Duodenal mucosa (tissue), 2 donors: ENCODE results near the gene IL4I1.
"Not testable (repeated sequence)": the region's sequence is repeated elsewhere in the genome, so short reads cannot be mapped to it uniquely, and the experiment has no call there.

Experiments used
- H3K27ac ChIP-seq: one replicate; pipeline ENCODE4 v1.7.0; 2013; ENCODE audit warnings: low read depth, low read length
- H3K27me3 ChIP-seq, 2 donors: one replicate each; pipeline ENCODE4 v1.7.0; 2013; ENCODE audit warnings: low read length in 2 of 2, control low read depth in 1 of 2; ENCODE audit not compliant: insufficient read depth in 2 of 2, control insufficient read depth in 1 of 2
- H3K36me3 ChIP-seq, 2 donors: one replicate each; pipeline ENCODE4 v1.7.0; 2013; ENCODE audit warnings: low read length in 2 of 2, control low read depth in 1 of 2; ENCODE audit not compliant: insufficient read depth in 2 of 2, control insufficient read depth in 1 of 2
- H3K4me1 ChIP-seq, 2 donors: one replicate each; pipeline ENCODE4 v1.7.0; 2013; ENCODE audit warnings: low read length in 2 of 2, control low read depth in 1 of 2; ENCODE audit not compliant: insufficient read depth in 2 of 2, control insufficient read depth in 1 of 2
- H3K4me3 ChIP-seq, 2 donors: one replicate each; pipeline ENCODE4 v1.7.0; 2013; ENCODE audit warnings: low read length in 2 of 2, low read depth in 1 of 2
- H3K9ac ChIP-seq, 2 donors: one replicate each; pipeline ENCODE4 v1.7.0; 2013; ENCODE audit warnings: low read length in 2 of 2, low read depth in 1 of 2
- H3K9me3 ChIP-seq, 2 donors: one replicate each; pipeline ENCODE4 v1.7.0; 2013; ENCODE audit warnings: low read length in 2 of 2, control low read depth in 1 of 2; ENCODE audit not compliant: control insufficient read depth in 1 of 2

IL4I1 gene

GRCh38 chr19:49932041-49932451 lies 35.4 kb upstream of the IL4I1 start:
- H3K4me3 ChIP-seq: no peak overlapping the region
- H3K4me1 ChIP-seq: peaks cover 11% of the 10 kb centered on the region in 2 donors
- no peaks in the 10 kb centered on the region for H3K9me3 ChIP-seq
- peaks cover 6 to 12% of the 10 kb centered on the region in 2 donors for H3K36me3 ChIP-seq
- H3K27me3 ChIP-seq: no peaks in the 10 kb centered on the region
- H3K9ac ChIP-seq: no peak overlapping the region
- no peak overlapping the region for H3K27ac ChIP-seq

- Histone ChIP-seq H3K9me3 (no peaks in the 10 kb centered on the region), H3K27ac (no peak overlapping the region), H3K4me3 (no peak overlapping the region), H3K27me3 (no peaks in the 10 kb centered on the region), H3K36me3 (peaks cover 9 to 18% of the 10 kb centered on the region in 2 donors), H3K9ac (no peak overlapping the region), H3K4me1 (peaks cover 11 to 13% of the 10 kb centered on the region in 2 donors)
These were observed 34.8 kb upstream of the IL4I1 start for GRCh38 chr19:49931293-49932040.

GRCh38 chr19:49930483-49931011 lies 33.9 kb upstream of the IL4I1 start:
- H3K27ac ChIP-seq: no peak overlapping the region
- H3K4me3 ChIP-seq: peak overlapping the region; percentile 83 to 98
- peaks cover 11 to 13% of the 10 kb centered on the region in 2 donors for H3K4me1 ChIP-seq
- peaks cover 12 to 23% of the 10 kb centered on the region in 2 donors for H3K36me3 ChIP-seq
- no peak overlapping the region for H3K9ac ChIP-seq
- no peaks in the 10 kb centered on the region for H3K9me3 ChIP-seq
- H3K27me3 ChIP-seq: no peaks in the 10 kb centered on the region

GRCh38 chr19:49929611-49930482 lies 33.2 kb upstream of the IL4I1 start:
- peaks cover 11 to 13% of the 10 kb centered on the region in 2 donors for H3K4me1 ChIP-seq
- H3K9ac ChIP-seq: peak overlapping the region; percentile 81 to 98
- no peaks in the 10 kb centered on the region for H3K9me3 ChIP-seq
- H3K27me3 ChIP-seq: no peaks in the 10 kb centered on the region
- H3K27ac ChIP-seq: peak overlapping the region; percentile 90
- peaks cover 16 to 26% of the 10 kb centered on the region in 2 donors for H3K36me3 ChIP-seq
- peak overlapping the region; percentile 83 to 98 for H3K4me3 ChIP-seq

- H3K36me3 ChIP-seq: peaks cover 16 to 33% of the 10 kb centered on the region in 2 donors
These were observed 32.5 kb upstream of the IL4I1 start, which contains the start of the genes ATF5 and NUP62 for GRCh38 chr19:49929121-49929610. Gene ATF5 (plus strand): TSS chr19:49929205. CDS start chr19:49930851, 1,646 bp downstream. Gene NUP62 (minus strand): TSS chr19:49929504. CDS start chr19:49909807, 19,697 bp downstream.

GRCh38 chr19:49927526-49928264 lies 31.0 kb upstream of the IL4I1 start:
- Histone ChIP-seq H3K9me3 (no peaks in the 10 kb centered on the region), H3K36me3 (peaks cover 23 to 47% of the 10 kb centered on the region in 2 donors), H3K27me3 (no peaks in the 10 kb centered on the region), H3K27ac (no peak overlapping the region), H3K4me1 (peaks cover 11 to 13% of the 10 kb centered on the region in 2 donors), H3K4me3 (peak overlapping the region; percentile 46 to 98), H3K9ac (peak overlapping the region; percentile 27 to 49)

More at GRCh38 chr19:49929121-49929610, 32.5 kb upstream of the IL4I1 start, which contains the start of the genes ATF5 and NUP62:
- Histone ChIP-seq H3K4me3 (peak within 1 kb of the TSS; percentile 83 to 98), H3K9me3 (no peaks in the 10 kb centered on the region), H3K27ac (peak within 1 kb of the TSS; percentile 90), H3K4me1 (peaks cover 11 to 13% of the 10 kb centered on the region in 2 donors), H3K9ac (peak within 1 kb of the TSS; percentile 81 to 98), H3K27me3 (no peaks in the 10 kb centered on the region)

- no peak overlapping the region for H3K27ac ChIP-seq
- H3K9me3 ChIP-seq: no peaks in the 10 kb centered on the region
- no peak overlapping the region for H3K4me3 ChIP-seq
- H3K36me3 ChIP-seq: peaks cover 26 to 57% of the 10 kb centered on the region in 2 donors
- no peak overlapping the region for H3K9ac ChIP-seq
- H3K27me3 ChIP-seq: no peaks in the 10 kb centered on the region
- peaks cover 11 to 13% of the 10 kb centered on the region in 2 donors for H3K4me1 ChIP-seq
These were observed 29.8 kb upstream of the IL4I1 start for GRCh38 chr19:49926515-49926914.

GRCh38 chr19:49925486-49925885 lies 28.8 kb upstream of the IL4I1 start:
- no peaks in the 10 kb centered on the region for H3K27me3 ChIP-seq
- H3K27ac ChIP-seq: no peak overlapping the region
- no peak overlapping the region for H3K4me3 ChIP-seq
- peaks cover 11 to 13% of the 10 kb centered on the region in 2 donors for H3K4me1 ChIP-seq
- no peak overlapping the region for H3K9ac ChIP-seq
- H3K36me3 ChIP-seq: peaks cover 26 to 62% of the 10 kb centered on the region in 2 donors
- H3K9me3 ChIP-seq: no peaks in the 10 kb centered on the region

GRCh38 chr19:49924881-49925210 lies 28.2 kb upstream of the IL4I1 start:
- Histone ChIP-seq H3K36me3 (peaks cover 26 to 66% of the 10 kb centered on the region in 2 donors), H3K4me1 (peaks cover 11 to 13% of the 10 kb centered on the region in 2 donors)
- H3K27ac ChIP-seq, H3K4me3 ChIP-seq, H3K9ac ChIP-seq, H3K27me3 ChIP-seq, H3K9me3 ChIP-seq: not testable (repeated sequence)
